K562 (cell line): ENCODE measurements around the gene ADAMTS14. TPM values are rescaled to one million over a fixed set of nuclear protein-coding genes. Genes with fewer than 3 reads are reported as not detected.

Experiments used
- BMI1 ChIP-seq: fragments of 150-350 bp; IDR thresholded peaks from 2 replicates; pipeline ENCODE4 v1.6.1; 2014; ENCODE audit warnings: low read length
- BRD9 ChIP-seq: fragments of 450-650 bp; IDR thresholded peaks from 2 replicates; pipeline ENCODE4 v1.6.1; 2018; ENCODE audit warnings: low read depth; ENCODE audit not compliant: partially characterized antibody
- GABPB1 ChIP-seq: sonication (generic); formaldehyde crosslinking; IDR thresholded peaks from 2 replicates; pipeline ENCODE4 v1.8.0; 2022; ENCODE audit warnings: mild to moderate bottlenecking, missing genetic modification reagents
- ID3 ChIP-seq, 2 experiments: fragments of 250-450 bp in 1 of 2; fragments of 450-650 bp in 1 of 2; sonication (Bioruptor Pico) in 1 of 2; IDR thresholded peaks; 2 replicates each; pipeline versions ENCODE4 v1.6.1 to v1.8.0; 2016 to 2021; ENCODE audit warnings: mild to moderate bottlenecking in 2 of 2, moderate library complexity in 2 of 2, missing compliant biosample characterization in 1 of 2, missing genetic modification characterization in 1 of 2
- KLF16 ChIP-seq: IDR thresholded peaks from 2 replicates; pipeline ENCODE4 v1.6.1; 2016; ENCODE audit warnings: antibody characterized with exemption
- POLR3G ChIP-seq: IDR thresholded peaks from 2 replicates; pipeline ENCODE4 v1.6.1; 2011; ENCODE audit not compliant: insufficient read length, insufficient replicate concordance; ENCODE audit errors: extremely low read depth
- SIRT6 ChIP-seq: IDR thresholded peaks from one replicate; pipeline ENCODE4 v1.6.1; 2012; ENCODE audit warnings: low read depth, mild to moderate bottlenecking, control low read depth, inconsistent platforms, low read length, moderate library complexity
- TCF3 ChIP-seq: sonication (generic); formaldehyde crosslinking; IDR thresholded peaks from 2 replicates; pipeline ENCODE4 v1.4.0; 2020; ENCODE audit warnings: mild to moderate bottlenecking, missing genetic modification reagents
- XRCC5 ChIP-seq: fragments of 200-400 bp; formaldehyde crosslinking; IDR thresholded peaks from 2 replicates; pipeline ENCODE4 v1.6.1; 2017; ENCODE audit warnings: low read depth, mild to moderate bottlenecking, low read length
- ZBTB17 ChIP-seq: fragments of 450-650 bp; formaldehyde crosslinking; IDR thresholded peaks from 2 replicates; pipeline ENCODE4 v1.4.0; 2020; ENCODE audit warnings: mild to moderate bottlenecking
- ZNF699 ChIP-seq: fragments of 250-450 bp; sonication (Bioruptor Pico); IDR thresholded peaks from 2 replicates; pipeline ENCODE4 v1.8.0; 2021; ENCODE audit warnings: mild to moderate bottlenecking, moderate library complexity; ENCODE audit not compliant: insufficient replicate concordance
- polyA plus RNA-seq, 8 experiments: library from polyadenylated mRNA; depleted of rRNA in 4 of 8; stranded (reverse) in 5 of 8; unstranded in 3 of 8; fragments of >200 nt; fragmentation: Nextera tagmentation in 2 of 8; fragmentation: Illumina TruSeq in 1 of 8; extraction: Ambion mirVana in 2 of 8; extraction: Trizol in 1 of 8; gene quantifications; 2 replicates each; pipeline versions ENCODE4 v1.2.1 to v1.2.3, GENCODE V29; 2011 to 2014; ENCODE audit warnings: inconsistent platforms in 1 of 8, missing spikeins in 1 of 8
- total RNA-seq, 7 experiments: library from RNA; depleted of rRNA in 6 of 7; stranded (reverse); fragments of >200 nt in 6 of 7; fragmentation: Illumina TruSeq in 2 of 7; extraction: Trizol in 2 of 7; gene quantifications; 2 replicates each; pipeline versions ENCODE4 v1.2.1 to v1.2.3, GENCODE V29; 2011 to 2021; ENCODE audit warnings: low replicate concordance in 1 of 7
- TF ChIP-seq, protein P1 (sequence below): fragments of 450-650 bp; IDR thresholded peaks from 2 replicates; pipeline ENCODE4 v1.6.1; 2014; ENCODE audit warnings: low read depth, mild to moderate bottlenecking, moderate library complexity, borderline replicate concordance
- TF ChIP-seq, protein P2 (sequence below): fragments of 450-650 bp; formaldehyde crosslinking; IDR thresholded peaks from 2 replicates; pipeline ENCODE4 v1.4.0; 2020; ENCODE audit warnings: mild to moderate bottlenecking, mixed read lengths
- TF ChIP-seq, protein P3 (sequence below): fragments of 250-450 bp; sonication (Bioruptor Pico); IDR thresholded peaks from 2 replicates; pipeline ENCODE4 v1.4.0; 2020
- TF ChIP-seq, protein P4 (sequence below): fragments of 200-800 bp; sonication (Bioruptor generic); IDR thresholded peaks from 2 replicates; pipeline ENCODE4 v1.6.1; 2017; ENCODE audit warnings: missing genetic modification characterization, missing compliant biosample characterization

ADAMTS14 gene
- total and polyA plus RNA-seq, 9 of the 15 experiments (the other 6 are each of a cell fraction or from before 2014, with no cell fraction given), result 0.04 to 37.4 (median 15.9) TPM

GRCh38 chr10:70662362-70663220 lies 9.7 kb upstream of the ADAMTS14 start (continued):
- TF ChIP-seq, protein P1, sequence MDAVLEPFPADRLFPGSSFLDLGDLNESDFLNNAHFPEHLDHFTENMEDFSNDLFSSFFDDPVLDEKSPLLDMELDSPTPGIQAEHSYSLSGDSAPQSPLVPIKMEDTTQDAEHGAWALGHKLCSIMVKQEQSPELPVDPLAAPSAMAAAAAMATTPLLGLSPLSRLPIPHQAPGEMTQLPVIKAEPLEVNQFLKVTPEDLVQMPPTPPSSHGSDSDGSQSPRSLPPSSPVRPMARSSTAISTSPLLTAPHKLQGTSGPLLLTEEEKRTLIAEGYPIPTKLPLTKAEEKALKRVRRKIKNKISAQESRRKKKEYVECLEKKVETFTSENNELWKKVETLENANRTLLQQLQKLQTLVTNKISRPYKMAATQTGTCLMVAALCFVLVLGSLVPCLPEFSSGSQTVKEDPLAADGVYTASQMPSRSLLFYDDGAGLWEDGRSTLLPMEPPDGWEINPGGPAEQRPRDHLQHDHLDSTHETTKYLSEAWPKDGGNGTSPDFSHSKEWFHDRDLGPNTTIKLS, result no peak
- TF ChIP-seq TCF3 (CRISPR knock-in tag) (0 out of 2 replicates have a peak, but pooled peaks have one; percentile 20), XRCC5 (no peak), ID3 (CRISPR knock-in tag; IDR thresholded peaks at IDR 0.05) (no peak), ID3 (tag; IDR thresholded peaks at IDR 0.05) (peak; percentile 65), BMI1 (no peak), BRD9 (peak; percentile 53), GABPB1 (no peak; the same call in 1 of the 2 replicates), KLF16 (peak; percentile 52; the same call in 1 of the 2 replicates), SIRT6 (no peak), POLR3G (no peak), ZNF699 (CRISPR knock-in tag) (no peak), ZBTB17 (0 out of 2 replicates have a peak, but pooled peaks have one; percentile 31)
- TF ChIP-seq, protein P2, sequence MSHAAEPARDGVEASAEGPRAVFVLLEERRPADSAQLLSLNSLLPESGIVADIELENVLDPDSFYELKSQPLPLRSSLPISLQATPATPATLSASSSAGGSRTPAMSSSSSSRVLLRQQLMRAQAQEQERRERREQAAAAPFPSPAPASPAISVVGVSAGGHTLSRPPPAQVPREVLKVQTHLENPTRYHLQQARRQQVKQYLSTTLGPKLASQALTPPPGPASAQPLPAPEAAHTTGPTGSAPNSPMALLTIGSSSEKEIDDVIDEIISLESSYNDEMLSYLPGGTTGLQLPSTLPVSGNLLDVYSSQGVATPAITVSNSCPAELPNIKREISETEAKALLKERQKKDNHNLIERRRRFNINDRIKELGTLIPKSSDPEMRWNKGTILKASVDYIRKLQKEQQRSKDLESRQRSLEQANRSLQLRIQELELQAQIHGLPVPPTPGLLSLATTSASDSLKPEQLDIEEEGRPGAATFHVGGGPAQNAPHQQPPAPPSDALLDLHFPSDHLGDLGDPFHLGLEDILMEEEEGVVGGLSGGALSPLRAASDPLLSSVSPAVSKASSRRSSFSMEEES, result no peak
- TF ChIP-seq, protein P3, sequence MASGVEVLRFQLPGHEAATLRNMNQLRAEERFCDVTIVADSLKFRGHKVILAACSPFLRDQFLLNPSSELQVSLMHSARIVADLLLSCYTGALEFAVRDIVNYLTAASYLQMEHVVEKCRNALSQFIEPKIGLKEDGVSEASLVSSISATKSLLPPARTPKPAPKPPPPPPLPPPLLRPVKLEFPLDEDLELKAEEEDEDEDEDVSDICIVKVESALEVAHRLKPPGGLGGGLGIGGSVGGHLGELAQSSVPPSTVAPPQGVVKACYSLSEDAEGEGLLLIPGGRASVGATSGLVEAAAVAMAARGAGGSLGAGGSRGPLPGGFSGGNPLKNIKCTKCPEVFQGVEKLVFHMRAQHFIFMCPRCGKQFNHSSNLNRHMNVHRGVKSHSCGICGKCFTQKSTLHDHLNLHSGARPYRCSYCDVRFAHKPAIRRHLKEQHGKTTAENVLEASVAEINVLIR (CRISPR knock-in tag), result no peak; the same call in 1 of the 2 replicates
- TF ChIP-seq, protein P4, sequence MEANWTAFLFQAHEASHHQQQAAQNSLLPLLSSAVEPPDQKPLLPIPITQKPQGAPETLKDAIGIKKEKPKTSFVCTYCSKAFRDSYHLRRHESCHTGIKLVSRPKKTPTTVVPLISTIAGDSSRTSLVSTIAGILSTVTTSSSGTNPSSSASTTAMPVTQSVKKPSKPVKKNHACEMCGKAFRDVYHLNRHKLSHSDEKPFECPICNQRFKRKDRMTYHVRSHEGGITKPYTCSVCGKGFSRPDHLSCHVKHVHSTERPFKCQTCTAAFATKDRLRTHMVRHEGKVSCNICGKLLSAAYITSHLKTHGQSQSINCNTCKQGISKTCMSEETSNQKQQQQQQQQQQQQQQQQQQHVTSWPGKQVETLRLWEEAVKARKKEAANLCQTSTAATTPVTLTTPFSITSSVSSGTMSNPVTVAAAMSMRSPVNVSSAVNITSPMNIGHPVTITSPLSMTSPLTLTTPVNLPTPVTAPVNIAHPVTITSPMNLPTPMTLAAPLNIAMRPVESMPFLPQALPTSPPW (CRISPR knock-in tag), result peak; percentile 24; the same call in 1 of the 2 replicates
